HG03066 (cell line): Measurements from ENCODE around the gene SLC24A3.

Experiments
- ATAC-seq: cut with Tn5 transposase; IDR thresholded peaks from one replicate; pipeline ENCODE4 v1.9.1; 2021; ENCODE audit warnings: low read depth; ENCODE audit not compliant: unreplicated experiment

Gene SLC24A3

DNA sequence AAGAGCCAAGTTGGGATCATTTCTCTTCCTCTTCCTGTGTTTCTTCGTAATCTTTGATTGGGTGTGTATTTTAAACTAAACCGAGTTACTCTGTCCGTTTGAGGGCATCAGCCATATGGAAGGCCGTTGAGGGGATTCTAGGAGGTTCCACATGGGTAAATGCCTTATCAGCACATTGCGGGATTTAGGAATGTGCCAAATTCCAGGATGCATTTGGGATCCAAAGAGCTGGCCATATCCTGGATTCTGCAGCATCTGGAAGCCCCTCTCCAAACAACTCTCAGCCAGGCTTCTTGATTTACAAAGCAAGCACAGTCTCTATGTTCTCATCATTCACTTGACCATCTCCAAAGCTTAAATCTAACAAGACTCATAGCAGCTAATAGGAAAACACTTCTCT lies 478.0 kb downstream of the SLC24A3 start:
- no peak for ATAC-seq

GRCh38 chr20:19691125-19691524 lies 478.7 kb downstream of the SLC24A3 start:
- ATAC-seq, result no peak

GRCh38 chr20:19692100-19692499 lies 479.7 kb downstream of the SLC24A3 start:
- no peak for ATAC-seq

GRCh38 chr20:19692685-19693119 lies 480.3 kb downstream of the SLC24A3 start:
- ATAC-seq, result no peak

DNA sequence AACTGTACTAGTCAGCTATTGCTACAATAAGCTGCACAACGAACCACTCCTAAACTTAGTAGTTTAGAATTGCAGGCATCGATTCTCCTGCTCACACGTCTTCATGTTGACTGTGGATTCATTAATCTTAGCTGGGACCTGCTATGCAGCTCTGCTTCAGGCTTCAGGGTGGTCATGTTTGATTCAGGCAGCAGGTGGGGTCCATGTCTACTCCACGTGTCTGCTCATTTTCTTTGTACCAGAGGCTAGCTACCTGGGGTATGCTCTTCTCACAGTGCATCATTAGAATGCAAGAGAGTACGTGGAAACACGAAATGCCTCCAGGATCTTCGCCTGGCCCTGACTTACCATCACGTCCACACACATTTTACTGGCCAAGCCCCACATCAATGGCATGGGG lies 481.1 kb downstream of the SLC24A3 start:
- no peak for ATAC-seq

DNA sequence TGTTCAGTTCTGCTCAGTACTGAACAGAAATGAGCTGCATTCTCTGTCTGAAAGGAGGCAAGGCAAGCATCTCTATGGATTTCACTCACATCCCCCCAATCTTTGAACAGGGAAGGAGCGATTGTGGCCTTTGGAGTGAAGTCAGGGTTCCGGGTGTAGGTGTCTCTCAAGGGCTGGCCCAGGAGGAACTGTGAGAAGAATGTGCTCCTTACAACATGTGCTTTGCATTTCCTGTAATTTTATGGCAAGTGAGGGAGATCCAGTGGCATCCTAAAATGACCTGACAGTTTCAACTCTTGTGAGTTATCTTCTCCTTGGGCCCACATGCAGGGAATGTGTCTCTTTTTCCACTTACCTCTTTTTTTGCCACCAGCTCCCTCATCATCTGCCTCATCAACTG lies 482.6 kb downstream of the SLC24A3 start:
- no peak for ATAC-seq

DNA sequence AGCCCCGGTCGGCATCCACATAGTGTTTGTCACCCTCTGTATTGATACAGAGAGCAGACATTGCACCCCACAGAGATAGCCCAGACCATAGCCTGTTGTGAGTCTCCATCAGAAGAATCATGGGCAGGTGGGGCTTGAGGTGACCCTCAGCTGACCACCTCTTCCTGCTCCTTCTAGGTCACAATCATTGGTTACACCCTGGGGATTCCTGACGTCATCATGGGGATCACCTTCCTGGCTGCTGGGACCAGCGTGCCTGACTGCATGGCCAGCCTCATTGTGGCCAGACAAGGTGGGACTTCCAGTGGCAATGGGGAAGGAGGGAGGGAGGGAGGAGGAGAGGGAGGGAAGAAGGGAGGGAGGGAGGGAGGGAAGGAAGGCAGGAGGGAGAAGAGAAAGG lies 484.2 kb downstream of the SLC24A3 start:
- ATAC-seq, result no peak

DNA sequence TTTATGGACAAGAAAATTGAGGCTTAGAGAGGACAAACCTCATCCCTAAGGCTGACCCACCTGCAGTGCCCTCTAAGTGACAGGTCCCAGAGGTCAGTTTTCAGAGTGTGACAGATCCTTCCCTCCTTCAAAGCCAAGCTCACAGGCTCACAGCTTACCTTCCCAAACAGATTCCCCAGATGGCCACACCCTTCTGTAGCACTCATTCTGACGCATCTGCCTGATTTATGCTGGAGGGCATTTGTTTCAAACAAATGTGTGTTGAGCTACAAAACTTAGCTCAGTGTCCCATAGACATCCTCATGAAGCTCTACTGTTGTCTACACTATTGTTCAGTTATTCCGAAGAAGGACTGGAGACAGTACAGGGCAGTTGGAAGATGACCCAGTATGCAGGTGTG lies 485.0 kb downstream of the SLC24A3 start:
- no peak for ATAC-seq

- no peak for ATAC-seq
Measured at GRCh38 chr20:19699180-19699971, 486.9 kb downstream of the SLC24A3 start.

GRCh38 chr20:19701429-19701828 lies 489.0 kb downstream of the SLC24A3 start:
- no peak for ATAC-seq

DNA sequence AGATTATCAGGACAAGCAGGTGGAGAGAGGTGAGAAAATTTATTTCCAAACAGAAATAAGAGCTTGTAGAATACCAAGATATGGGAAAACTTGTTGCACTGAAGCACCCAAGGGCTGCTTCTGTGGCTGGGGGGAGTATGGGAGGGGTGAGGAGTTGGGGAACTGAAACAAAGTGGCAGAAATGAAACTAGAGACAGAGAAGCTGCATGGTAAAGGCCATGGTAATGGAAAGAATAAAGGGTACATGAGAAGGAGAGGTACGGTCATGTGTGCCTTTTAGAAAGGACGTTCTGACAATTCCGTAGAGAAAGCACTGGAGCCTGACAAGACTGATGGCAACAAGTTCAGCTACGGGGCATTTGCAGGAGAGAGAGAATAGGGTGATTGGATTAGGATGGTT lies 494.0 kb downstream of the SLC24A3 start:
- ATAC-seq, result no peak

DNA sequence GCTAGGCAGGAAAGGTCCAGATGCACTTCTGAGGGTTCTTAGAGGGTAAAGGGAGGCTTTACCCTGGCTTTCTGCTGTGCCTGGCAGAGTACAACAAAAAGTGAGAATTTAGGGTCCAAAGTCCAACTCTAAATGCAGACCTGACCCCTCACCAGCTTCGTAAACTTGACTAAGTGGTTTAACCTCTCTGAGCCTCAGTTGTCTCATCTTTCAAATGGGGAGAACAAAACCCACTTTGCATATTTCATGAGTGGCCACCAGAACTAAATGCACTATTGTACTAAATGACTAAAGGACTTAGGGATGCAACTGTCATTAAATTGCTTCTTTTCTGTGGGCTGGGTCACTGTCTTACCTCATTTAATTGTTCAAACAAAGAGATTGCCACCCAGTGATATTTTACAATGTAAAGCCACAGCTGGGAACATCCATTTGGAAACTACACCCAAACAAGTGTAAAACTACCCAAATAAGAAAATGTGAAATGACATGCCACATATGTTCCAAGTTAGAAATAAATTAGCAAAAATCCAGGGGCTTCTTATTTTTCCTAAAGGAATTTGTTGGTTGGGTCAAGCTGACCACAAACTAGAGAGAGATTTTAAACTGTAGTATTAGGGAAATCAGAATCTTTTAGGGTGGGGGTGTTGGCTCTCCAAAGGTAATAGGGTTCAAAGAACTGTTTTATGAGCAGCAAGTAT lies 497.3 kb downstream of the SLC24A3 start:
- no peak for ATAC-seq

DNA sequence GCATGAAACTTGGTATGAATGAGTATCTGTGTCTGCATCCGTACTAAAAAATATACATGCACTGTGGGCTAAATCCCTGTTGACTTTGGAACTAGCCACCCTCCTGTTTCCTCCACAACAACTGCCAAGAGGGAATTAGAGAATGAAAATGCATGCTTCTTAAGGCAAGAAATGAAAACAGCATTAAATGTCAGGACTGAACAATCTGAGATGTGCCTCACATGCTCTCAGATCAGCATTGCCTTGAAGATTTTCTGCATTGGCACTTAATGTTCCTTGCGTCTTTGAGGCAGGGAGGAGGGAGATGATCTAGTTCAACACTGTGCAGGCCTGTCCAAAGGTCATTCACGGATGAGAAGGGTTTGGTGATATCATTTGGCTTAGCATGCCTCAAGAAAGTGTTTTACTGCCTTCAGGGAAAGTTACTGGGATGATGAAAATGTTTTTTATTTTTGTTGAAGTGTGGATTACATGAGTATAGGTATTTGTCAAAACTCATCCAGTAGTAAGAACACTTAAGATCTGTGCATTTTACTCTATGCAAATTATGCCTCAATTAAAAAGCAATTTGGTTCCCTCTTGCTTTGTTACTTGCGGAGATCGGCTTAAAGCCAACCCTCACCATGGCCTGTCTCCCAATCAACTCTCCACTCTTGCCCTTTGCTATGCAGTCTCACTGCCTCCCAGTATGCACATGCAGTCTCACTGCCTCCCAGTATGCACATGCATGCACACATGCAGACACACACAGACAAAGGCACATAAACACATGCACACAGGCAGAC lies 498.1 kb downstream of the SLC24A3 start:
- ATAC-seq, result no peak

GRCh38 chr20:19711126-19711525 lies 498.7 kb downstream of the SLC24A3 start:
- ATAC-seq, result no peak

DNA sequence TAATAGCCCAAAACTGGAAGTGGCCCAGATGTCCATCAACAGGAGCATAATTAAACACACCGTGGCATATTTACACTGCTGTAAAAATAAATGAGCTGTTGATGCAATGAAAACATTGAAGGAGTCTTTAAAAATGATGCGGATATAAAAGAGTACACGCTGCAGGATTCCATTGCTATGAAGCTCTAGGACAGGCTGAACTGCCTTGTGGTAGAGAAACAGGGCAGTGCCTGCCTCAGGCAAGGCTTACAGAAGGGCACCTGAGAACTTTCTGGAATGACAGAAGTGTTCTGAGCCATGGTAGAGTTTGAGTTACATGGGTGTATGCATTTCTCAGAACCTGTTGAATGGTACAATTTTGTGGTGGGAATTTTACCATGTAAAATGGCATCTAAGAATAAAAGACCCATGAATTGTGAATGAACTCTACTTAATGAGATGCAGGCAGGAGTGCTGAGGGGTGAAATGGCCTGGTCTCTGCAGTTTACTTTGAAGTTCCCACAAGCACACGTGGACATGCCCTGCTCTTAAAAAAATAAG lies 500.3 kb downstream of the SLC24A3 start:
- ATAC-seq, result no peak

DNA sequence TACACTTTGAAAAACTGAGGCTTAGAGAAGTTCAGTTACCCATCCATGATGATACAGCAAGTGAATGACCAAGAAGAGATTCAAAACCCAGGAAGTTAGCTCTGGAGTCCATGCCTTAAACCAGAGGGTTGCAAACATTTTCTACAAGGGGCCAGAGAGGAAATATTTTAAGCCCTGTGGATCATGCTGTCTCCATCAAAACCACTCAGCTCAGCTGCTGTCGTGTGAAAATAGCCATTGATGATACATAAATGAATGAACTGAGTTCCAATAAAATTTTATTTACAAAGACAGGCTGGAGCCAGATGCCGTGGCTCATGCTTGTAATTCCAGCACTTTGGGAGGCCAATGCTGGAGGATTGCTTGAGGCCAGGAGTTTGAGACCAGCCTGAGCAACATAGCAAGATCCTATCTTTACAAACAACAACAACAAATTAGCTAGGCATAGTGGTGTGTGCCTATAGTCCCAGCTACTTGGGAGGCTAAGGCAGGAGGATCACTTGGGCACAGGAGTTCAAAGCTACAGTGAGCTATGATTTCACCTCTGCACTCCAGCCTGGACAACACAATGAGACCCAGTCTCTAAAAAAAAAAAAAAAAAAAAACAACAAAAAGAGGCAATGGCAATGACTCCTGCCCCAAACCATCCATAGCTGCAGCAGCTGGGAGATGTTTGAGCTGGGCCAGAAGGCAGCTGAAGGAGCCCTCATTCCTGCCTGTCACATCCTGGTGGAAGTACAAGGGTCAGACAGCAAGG lies 501.6 kb downstream of the SLC24A3 start:
- ATAC-seq, result no peak

GRCh38 chr20:19714579-19714840 lies 502.1 kb downstream of the SLC24A3 start:
- no peak for ATAC-seq

DNA sequence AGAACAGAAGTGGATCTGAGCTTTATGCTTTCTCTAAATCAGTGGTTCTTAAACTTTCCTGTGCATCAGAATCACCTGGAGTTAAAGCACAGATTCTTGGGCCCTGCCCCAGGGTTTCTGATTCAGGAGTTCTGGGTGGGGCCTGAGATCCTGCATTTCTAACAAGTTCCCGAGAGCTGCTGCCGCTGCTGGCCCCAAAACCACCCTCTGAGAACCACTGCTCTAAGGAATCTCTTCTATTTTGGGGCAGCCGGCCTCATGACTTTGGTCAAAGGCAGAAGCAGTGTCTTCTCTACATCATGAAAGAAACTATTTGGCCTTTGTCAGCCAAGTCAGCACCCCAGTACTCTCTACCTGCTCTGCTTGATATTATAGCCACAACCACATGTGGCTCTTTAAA lies 503.5 kb downstream of the SLC24A3 start:
- no peak for ATAC-seq

DNA sequence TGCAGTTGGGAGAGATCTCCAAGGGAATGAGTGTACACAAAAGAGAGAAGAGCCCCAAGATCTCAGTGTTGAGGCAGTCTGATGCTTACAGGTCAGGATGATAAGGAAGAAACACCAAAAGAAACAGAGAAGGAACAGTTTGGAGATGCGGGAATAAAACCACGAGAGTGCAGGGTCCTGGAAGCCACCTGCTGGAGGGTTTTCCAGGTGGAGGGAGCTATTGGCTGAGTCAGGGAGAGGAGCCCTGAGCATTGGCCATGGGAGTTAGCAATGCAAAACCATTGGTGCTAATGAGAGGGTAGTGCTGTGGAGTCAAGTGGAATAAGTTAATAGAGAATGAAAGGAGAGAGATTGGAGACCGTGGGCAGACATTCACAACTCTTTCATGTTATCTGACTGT lies 506.4 kb downstream of the SLC24A3 start:
- no peak for ATAC-seq

DNA sequence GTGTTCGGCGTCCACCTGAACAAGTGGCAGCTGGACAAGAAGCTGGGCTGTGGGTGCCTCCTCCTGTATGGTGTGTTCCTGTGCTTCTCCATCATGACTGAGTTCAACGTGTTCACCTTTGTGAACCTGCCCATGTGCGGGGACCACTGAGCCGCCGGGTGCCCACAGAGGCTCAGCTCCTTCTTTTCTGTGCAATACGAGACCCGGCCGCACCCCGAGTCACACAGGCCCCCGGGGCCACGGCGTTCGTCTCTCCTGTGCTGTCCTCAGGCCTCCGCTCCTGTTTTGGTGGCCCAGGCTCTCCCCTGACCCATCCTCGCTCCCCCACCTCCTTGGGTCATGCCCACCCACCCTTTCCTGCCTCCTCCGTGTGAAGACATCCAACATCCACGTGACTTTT lies 508.5 kb downstream of the SLC24A3 start:
- no peak for ATAC-seq

- ATAC-seq, result no peak
Measured at GRCh38 chr20:19723051-19723450, 510.6 kb downstream of the SLC24A3 start.
